HUES48 (cell line): ENCODE measurements around the gene PTGER4.
"Not testable (repeated sequence)": the region's sequence is repeated elsewhere in the genome, so short reads cannot be mapped to it uniquely, and the experiment has no call there.

Experiments used
- H3K27ac ChIP-seq: one replicate; pipeline ENCODE4 v1.7.0; 2013; ENCODE audit warnings: low read depth, low read length, inconsistent platforms
- H3K27me3 ChIP-seq: 2 replicates; pipeline ENCODE4 v1.6.1; 2013; ENCODE audit warnings: mild to moderate bottlenecking, low read length; ENCODE audit not compliant: control insufficient read depth, insufficient read depth
- H3K36me3 ChIP-seq: 2 replicates; pipeline ENCODE4 v1.6.1; 2013; ENCODE audit warnings: low read length; ENCODE audit not compliant: control insufficient read depth, insufficient read depth
- H3K4me1 ChIP-seq: 2 replicates; pipeline ENCODE4 v1.6.1; 2013; ENCODE audit warnings: mild to moderate bottlenecking, low read length; ENCODE audit not compliant: control insufficient read depth, insufficient read depth
- H3K4me3 ChIP-seq: 2 replicates; pipeline ENCODE4 v1.5.1; 2013; ENCODE audit warnings: mild to moderate bottlenecking, low read depth, low read length
- H3K9ac ChIP-seq: 2 replicates; pipeline ENCODE4 v1.6.1; 2013; ENCODE audit warnings: mild to moderate bottlenecking, low read depth, low read length, moderate library complexity
- H3K9me3 ChIP-seq: 2 replicates; pipeline ENCODE4 v1.6.1; 2013; ENCODE audit warnings: low read length; ENCODE audit not compliant: control insufficient read depth, insufficient read depth

PTGER4 gene

GRCh38 chr5:40691894-40692293 lies 12.2 kb downstream of the PTGER4 start:
- H3K4me3 ChIP-seq: no peak overlapping the region
- no peaks in the 10 kb centered on the region for H3K27me3 ChIP-seq
- H3K9me3 ChIP-seq: 0 out of 2 replicates have a peak, but pooled peaks cover 4% of the 10 kb centered on the region
- H3K36me3 ChIP-seq: no peaks in the 10 kb centered on the region
- no peak overlapping the region for H3K9ac ChIP-seq
- H3K27ac ChIP-seq: no peak overlapping the region
- H3K4me1 ChIP-seq: peaks cover 7% of the 10 kb centered on the region; the same call in 1 of the 2 replicates

DNA sequence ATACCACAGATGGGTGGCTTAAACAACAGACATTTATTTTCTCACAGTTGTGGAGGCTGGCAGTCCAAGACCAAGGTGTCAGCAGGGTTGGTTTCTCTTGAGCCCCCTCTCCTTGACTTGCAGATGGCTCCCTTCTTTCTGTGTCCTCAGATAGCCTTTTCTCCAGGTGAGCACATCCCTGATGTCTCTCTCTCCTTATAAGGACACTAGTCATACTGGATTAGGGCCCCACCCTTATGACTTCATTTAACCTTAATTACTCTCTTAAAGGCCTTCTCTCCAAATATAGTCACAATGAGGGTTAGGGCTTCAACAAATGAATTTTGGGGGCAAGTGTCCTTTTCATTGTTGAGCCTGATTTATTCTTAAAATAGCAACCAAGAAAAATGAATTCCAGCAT lies 14.7 kb downstream of the PTGER4 start:
- Histone ChIP-seq H3K4me3 (no peak overlapping the region), H3K9ac (no peak overlapping the region), H3K9me3 (0 out of 2 replicates have a peak, but pooled peaks cover 4% of the 10 kb centered on the region), H3K36me3 (no peaks in the 10 kb centered on the region), H3K27me3 (no peaks in the 10 kb centered on the region), H3K4me1 (peaks cover 7% of the 10 kb centered on the region; the same call in 1 of the 2 replicates), H3K27ac (no peak overlapping the region)

- H3K9ac ChIP-seq: no peak overlapping the region
- H3K27ac ChIP-seq: no peak overlapping the region
- H3K4me1 ChIP-seq: no peaks in the 10 kb centered on the region
- H3K27me3 ChIP-seq: no peaks in the 10 kb centered on the region
- no peaks in the 10 kb centered on the region for H3K9me3 ChIP-seq
- H3K36me3 ChIP-seq: no peaks in the 10 kb centered on the region
- no peak overlapping the region for H3K4me3 ChIP-seq
Observed at GRCh38 chr5:40700116-40700782, 20.5 kb downstream of the PTGER4 start.

DNA sequence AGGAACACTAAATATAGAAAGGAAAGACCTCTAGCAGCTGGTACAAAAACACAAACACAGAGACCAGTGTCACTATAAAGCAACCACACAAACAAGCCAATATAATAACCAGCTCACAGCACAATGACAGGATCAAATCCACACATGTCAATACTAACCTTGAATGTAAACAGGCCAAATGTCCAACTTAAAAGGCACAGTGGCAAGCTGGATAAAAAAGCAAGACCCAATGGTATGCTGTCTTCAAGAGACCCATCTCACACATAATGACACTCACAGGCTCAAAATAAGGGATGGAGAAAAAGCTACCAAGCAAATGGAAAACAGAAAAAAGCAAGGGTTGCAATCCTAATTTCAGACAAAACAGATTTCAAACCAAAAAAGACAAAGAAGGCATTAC lies 22.3 kb downstream of the PTGER4 start:
- H3K9ac ChIP-seq, H3K36me3 ChIP-seq, H3K9me3 ChIP-seq, H3K4me1 ChIP-seq, H3K4me3 ChIP-seq, H3K27ac ChIP-seq, H3K27me3 ChIP-seq: not testable (repeated sequence)

- not testable (repeated sequence) for H3K4me1 ChIP-seq, H3K36me3 ChIP-seq, H3K27ac ChIP-seq, H3K9me3 ChIP-seq, H3K9ac ChIP-seq, H3K27me3 ChIP-seq, H3K4me3 ChIP-seq
Observed at GRCh38 chr5:40705484-40705883, 25.8 kb downstream of the PTGER4 start.

- not testable (repeated sequence) for H3K4me3 ChIP-seq, H3K9ac ChIP-seq, H3K27me3 ChIP-seq, H3K9me3 ChIP-seq, H3K36me3 ChIP-seq, H3K4me1 ChIP-seq, H3K27ac ChIP-seq
Observed at GRCh38 chr5:40710575-40710974, 30.9 kb downstream of the PTGER4 start.

DNA sequence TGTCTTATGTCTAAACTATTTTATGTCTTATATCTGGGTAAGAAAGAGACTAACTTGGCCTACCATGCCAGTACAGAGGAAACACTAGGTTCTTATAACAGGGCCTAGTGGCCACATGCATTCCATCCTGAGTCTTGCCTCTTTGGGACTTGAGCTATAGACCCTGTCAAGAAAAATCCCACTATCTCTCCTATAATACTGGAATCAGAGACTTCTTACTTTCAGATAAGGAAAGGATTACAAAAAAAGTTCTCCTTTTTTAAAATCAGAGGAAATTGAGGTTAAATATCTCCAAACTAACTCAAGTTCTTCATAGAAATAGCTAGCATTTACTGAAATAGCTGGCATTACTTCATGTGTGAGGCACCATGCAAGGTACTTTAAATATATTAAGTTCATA lies 34.3 kb downstream of the PTGER4 start:
- Histone ChIP-seq H3K36me3 (no peaks in the 10 kb centered on the region), H3K9ac (no peak overlapping the region), H3K9me3 (no peaks in the 10 kb centered on the region; the same call in 1 of the 2 replicates), H3K4me3 (no peak overlapping the region), H3K27me3 (no peaks in the 10 kb centered on the region), H3K4me1 (no peaks in the 10 kb centered on the region), H3K27ac (no peak overlapping the region)

- Histone ChIP-seq H3K36me3 (no peaks in the 10 kb centered on the region), H3K9me3 (peaks cover 2% of the 10 kb centered on the region; the same call in 1 of the 2 replicates), H3K4me3 (no peak overlapping the region), H3K9ac (no peak overlapping the region), H3K27me3 (no peaks in the 10 kb centered on the region), H3K4me1 (no peaks in the 10 kb centered on the region), H3K27ac (no peak overlapping the region)
Observed at GRCh38 chr5:40716000-40716399, 36.3 kb downstream of the PTGER4 start.

DNA sequence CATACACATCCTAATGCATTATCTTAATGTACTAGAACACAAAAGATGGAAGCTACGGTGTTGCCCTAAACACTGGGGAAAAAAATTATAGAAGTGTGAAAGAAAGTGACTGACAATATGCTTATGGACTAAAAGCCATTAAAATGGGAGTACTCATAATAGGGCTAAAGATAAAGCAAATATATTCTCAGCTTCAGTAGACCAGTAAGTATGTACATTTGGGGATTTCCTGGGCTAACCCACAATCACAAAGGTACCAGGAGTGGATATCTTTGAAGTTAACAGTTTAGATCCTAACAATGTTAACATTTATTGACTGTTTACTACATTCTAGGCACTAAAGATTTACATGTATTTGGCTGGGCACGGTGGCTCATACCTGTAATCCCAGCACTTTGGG lies 36.9 kb downstream of the PTGER4 start:
- H3K36me3 ChIP-seq: no peaks in the 10 kb centered on the region

DNA sequence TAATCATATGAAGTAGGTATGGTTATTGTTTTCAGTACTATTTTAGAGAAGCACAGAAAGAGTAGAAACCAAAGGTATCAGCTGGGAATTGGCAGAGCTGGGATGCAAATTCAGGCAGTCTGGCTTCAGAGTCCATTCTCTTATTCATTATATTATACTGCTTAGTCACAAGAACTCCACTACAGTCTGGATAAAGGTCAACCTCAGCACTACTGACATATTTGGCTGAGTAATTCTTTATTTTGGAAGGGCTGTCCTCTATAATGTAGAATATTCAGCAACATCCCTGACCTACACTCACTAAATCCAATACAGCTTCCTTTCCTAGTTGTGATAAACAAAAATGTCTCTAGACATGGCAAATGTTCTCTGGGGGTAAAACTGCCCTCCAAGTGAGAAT lies 37.6 kb downstream of the PTGER4 start:
- Histone ChIP-seq H3K4me1 (no peaks in the 10 kb centered on the region), H3K9me3 (peaks cover 9% of the 10 kb centered on the region; the same call in 1 of the 2 replicates), H3K27ac (no peak overlapping the region), H3K4me3 (no peak overlapping the region), H3K36me3 (no peaks in the 10 kb centered on the region), H3K27me3 (no peaks in the 10 kb centered on the region), H3K9ac (no peak overlapping the region)

More for the DNA sequence above, 36.9 kb downstream of the PTGER4 start:
- Histone ChIP-seq H3K9ac (no peak overlapping the region), H3K27me3 (no peaks in the 10 kb centered on the region), H3K4me1 (no peaks in the 10 kb centered on the region), H3K4me3 (no peak overlapping the region), H3K9me3 (peaks cover 6% of the 10 kb centered on the region; the same call in 1 of the 2 replicates), H3K27ac (no peak overlapping the region)

GRCh38 chr5:40720069-40720468 lies 40.4 kb downstream of the PTGER4 start:
- H3K4me3 ChIP-seq: no peak overlapping the region
- no peaks in the 10 kb centered on the region for H3K36me3 ChIP-seq

More at GRCh38 chr5:40720069-40720468, 40.4 kb downstream of the PTGER4 start:
- Histone ChIP-seq H3K9me3 (peaks cover 9% of the 10 kb centered on the region; the same call in 1 of the 2 replicates), H3K27ac (no peak overlapping the region), H3K27me3 (no peaks in the 10 kb centered on the region), H3K9ac (no peak overlapping the region), H3K4me1 (no peaks in the 10 kb centered on the region)
